HepG2 (cell line): ENCODE measurements around the gene USP7. TPM values are rescaled to one million over a fixed set of nuclear protein-coding genes. Genes with fewer than 3 reads are reported as not detected.

Experiments
- ASH2L ChIP-seq: fragments of 300-600, 200-600 bp; sonication (generic); IDR thresholded peaks from 2 replicates; pipeline ENCODE4 v1.7.0; 2017; ENCODE audit warnings: low read depth, mild to moderate bottlenecking, moderate library complexity, mixed read lengths, low read length; ENCODE audit not compliant: insufficient read length
- BCL6 ChIP-seq: IDR thresholded peaks from 2 replicates; pipeline ENCODE4 v1.6.1; 2016; ENCODE audit warnings: missing genetic modification reagents, missing compliant biosample characterization
- KMT2A ChIP-seq: sonication (generic); formaldehyde crosslinking; IDR thresholded peaks from 2 replicates; pipeline ENCODE4 v1.4.0; 2020; ENCODE audit warnings: missing genetic modification reagents
- PHF8 ChIP-seq: sonication (generic); formaldehyde crosslinking; IDR thresholded peaks from 2 replicates; pipeline ENCODE4 v1.5.0; 2020; ENCODE audit warnings: missing genetic modification reagents
- SIN3A ChIP-seq: IDR thresholded peaks from 2 replicates; pipeline ENCODE4 v1.6.1; 2011; ENCODE audit warnings: low read depth, mild to moderate bottlenecking, control low read depth, low read length, borderline replicate concordance
- TARDBP ChIP-seq: sonication (generic); formaldehyde crosslinking; IDR thresholded peaks from 2 replicates; pipeline ENCODE4 v1.8.0; 2022; ENCODE audit warnings: mild to moderate bottlenecking, missing genetic modification reagents
- TFDP1 ChIP-seq: IDR thresholded peaks from 2 replicates; pipeline ENCODE4 v1.6.1; 2016; ENCODE audit warnings: missing compliant biosample characterization, missing genetic modification reagents, borderline replicate concordance
- TGIF2 ChIP-seq: IDR thresholded peaks from 2 replicates; pipeline ENCODE4 v1.6.1; 2016; ENCODE audit warnings: control low read depth, missing compliant biosample characterization
- ZGPAT ChIP-seq: IDR thresholded peaks from 2 replicates; pipeline ENCODE4 v1.6.1; 2016; ENCODE audit warnings: mild to moderate bottlenecking
- ZMAT3 ChIP-seq: sonication (generic); formaldehyde crosslinking; conservative IDR thresholded peaks from 2 replicates; pipeline ENCODE4 v1.7.0; 2021; ENCODE audit warnings: missing genetic modification reagents
- ZNF224 ChIP-seq: sonication (generic); formaldehyde crosslinking; IDR thresholded peaks from 2 replicates; pipeline ENCODE4 v1.5.0; 2020; ENCODE audit warnings: mild to moderate bottlenecking, missing genetic modification reagents
- ZNF232 ChIP-seq: sonication (generic); formaldehyde crosslinking; IDR thresholded peaks from 2 replicates; pipeline ENCODE4 v1.4.0; 2020; ENCODE audit warnings: missing genetic modification reagents, borderline replicate concordance
- ZNF292 ChIP-seq: sonication (generic); formaldehyde crosslinking; IDR thresholded peaks from 2 replicates; pipeline ENCODE4 v1.8.1; 2022; ENCODE audit warnings: mild to moderate bottlenecking, low read depth, missing genetic modification reagents, borderline replicate concordance
- ZNF383 ChIP-seq: sonication (generic); formaldehyde crosslinking; IDR thresholded peaks from 2 replicates; pipeline ENCODE4 v1.4.0; 2020; ENCODE audit warnings: missing genetic modification reagents, mild to moderate bottlenecking, borderline replicate concordance
- ZNF431 ChIP-seq: sonication (generic); formaldehyde crosslinking; IDR thresholded peaks from 2 replicates; pipeline ENCODE4 v1.9.0; 2022; ENCODE audit warnings: missing genetic modification reagents, low read depth, mild to moderate bottlenecking, borderline replicate concordance
- ZNF589 ChIP-seq: sonication (generic); formaldehyde crosslinking; conservative IDR thresholded peaks from 2 replicates; pipeline ENCODE4 v1.8.0; 2022; ENCODE audit warnings: mild to moderate bottlenecking, moderate library complexity, missing genetic modification reagents
- ZXDC ChIP-seq: sonication (generic); formaldehyde crosslinking; IDR thresholded peaks from 2 replicates; pipeline ENCODE4 v1.5.0; 2020; ENCODE audit warnings: mild to moderate bottlenecking, missing genetic modification reagents
- polyA plus RNA-seq, 8 experiments: library from polyadenylated mRNA; depleted of rRNA in 3 of 8; stranded (reverse) in 7 of 8; unstranded in 1 of 8; fragments of >200 nt; fragmentation: Illumina TruSeq in 4 of 8; extraction: Trizol in 4 of 8; gene quantifications; 2 replicates each; pipeline versions ENCODE4 v1.2.1 to v1.2.3, GENCODE V29; 2011 to 2016; ENCODE audit warnings: low read depth in 4 of 8, missing spikeins in 1 of 8, mixed read lengths in 1 of 8; ENCODE audit not compliant: insufficient read depth in 1 of 8
- total RNA-seq, 5 experiments: library from RNA; depleted of rRNA; stranded (reverse); fragments of >200 nt; fragmentation: Illumina TruSeq; extraction: Trizol; gene quantifications; 2 replicates each; pipeline ENCODE4 v1.2.3, GENCODE V29; 2016; ENCODE audit warnings: low read depth in 1 of 5
- TF ChIP-seq, protein P1 (sequence below): sonication (generic); formaldehyde crosslinking; IDR thresholded peaks from 2 replicates; pipeline ENCODE4 v1.5.0; 2020; ENCODE audit warnings: missing genetic modification reagents
- TF ChIP-seq, protein P2 (sequence below): IDR thresholded peaks from 2 replicates; pipeline ENCODE4 v1.6.1; 2016; ENCODE audit warnings: low read depth

The USP7 gene
- total and polyA plus RNA-seq, 2 of the 13 experiments (the other 11 are each of a cell fraction or from before 2014, with no cell fraction given): 52.5 to 173 TPM

DNA sequence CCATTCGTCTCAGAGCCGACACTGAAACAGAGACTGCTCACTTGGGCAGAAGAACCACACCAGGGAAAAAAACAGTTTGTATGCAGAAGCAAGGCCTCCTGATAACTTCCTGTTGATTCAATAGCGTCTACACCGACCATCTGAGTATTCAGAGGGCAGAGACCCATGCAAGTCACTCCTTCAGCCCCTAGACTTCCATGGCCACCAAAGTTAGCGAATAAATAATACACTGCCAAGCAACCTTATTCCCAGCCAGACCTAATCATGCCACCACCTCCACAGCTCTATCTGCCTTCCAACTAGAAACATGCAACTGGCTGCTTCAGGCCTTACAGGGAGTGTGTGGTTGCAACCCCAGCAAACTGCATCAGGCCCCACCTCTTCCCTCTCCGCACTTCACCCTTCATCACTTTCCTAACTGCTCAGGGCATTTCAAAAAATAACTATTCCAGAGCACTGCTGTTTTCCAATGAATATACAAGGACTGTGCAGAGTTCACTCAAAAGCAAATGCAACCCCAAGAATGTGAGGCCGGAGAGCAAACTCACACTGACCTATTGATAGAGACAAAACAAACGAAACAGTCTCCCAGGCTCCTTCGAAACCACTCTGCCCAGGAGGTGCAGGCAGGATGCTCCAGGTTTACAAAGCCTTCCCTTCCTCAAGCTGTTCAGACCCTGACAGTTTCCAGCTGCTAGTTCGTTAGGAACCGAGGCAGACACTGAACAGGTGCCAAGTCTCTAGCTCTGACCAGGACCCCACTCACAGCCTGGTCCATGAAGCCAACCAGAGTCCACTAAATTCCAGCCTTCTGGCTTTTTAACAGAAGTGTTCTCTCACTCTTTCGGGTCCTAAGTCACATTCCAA, 3.6 kb downstream of the USP7 start (continued):
- TF ChIP-seq SIN3A (no peak), PHF8 (peak; percentile 65; the same call in 1 of the 2 replicates), ZNF589 (CRISPR knock-in tag) (no peak), ZNF431 (CRISPR knock-in tag) (peak; percentile 89; the same call in 1 of the 2 replicates), ASH2L (peak; percentile 65), ZNF224 (CRISPR knock-in tag) (0 out of 2 replicates have a peak, but pooled peaks have one; percentile 26), BCL6 (peak; percentile 93), TGIF2 (CRISPR knock-in tag) (no peak; the same call in 1 of the 2 replicates), ZGPAT (peak; percentile 59; the same call in 1 of the 2 replicates), ZXDC (CRISPR knock-in tag) (peak; percentile 79; the same call in 1 of the 2 replicates), KMT2A (peak; percentile 86), ZMAT3 (CRISPR knock-in tag) (no peak), TARDBP (peak; percentile 85), TFDP1 (CRISPR knock-in tag) (no peak), ZNF232 (CRISPR knock-in tag) (no peak), ZNF292 (CRISPR knock-in tag) (peak; percentile 86), ZNF383 (CRISPR knock-in tag) (no peak)
- TF ChIP-seq, protein P1, sequence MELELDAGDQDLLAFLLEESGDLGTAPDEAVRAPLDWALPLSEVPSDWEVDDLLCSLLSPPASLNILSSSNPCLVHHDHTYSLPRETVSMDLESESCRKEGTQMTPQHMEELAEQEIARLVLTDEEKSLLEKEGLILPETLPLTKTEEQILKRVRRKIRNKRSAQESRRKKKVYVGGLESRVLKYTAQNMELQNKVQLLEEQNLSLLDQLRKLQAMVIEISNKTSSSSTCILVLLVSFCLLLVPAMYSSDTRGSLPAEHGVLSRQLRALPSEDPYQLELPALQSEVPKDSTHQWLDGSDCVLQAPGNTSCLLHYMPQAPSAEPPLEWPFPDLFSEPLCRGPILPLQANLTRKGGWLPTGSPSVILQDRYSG (CRISPR knock-in tag): no peak
- TF ChIP-seq, protein P2, sequence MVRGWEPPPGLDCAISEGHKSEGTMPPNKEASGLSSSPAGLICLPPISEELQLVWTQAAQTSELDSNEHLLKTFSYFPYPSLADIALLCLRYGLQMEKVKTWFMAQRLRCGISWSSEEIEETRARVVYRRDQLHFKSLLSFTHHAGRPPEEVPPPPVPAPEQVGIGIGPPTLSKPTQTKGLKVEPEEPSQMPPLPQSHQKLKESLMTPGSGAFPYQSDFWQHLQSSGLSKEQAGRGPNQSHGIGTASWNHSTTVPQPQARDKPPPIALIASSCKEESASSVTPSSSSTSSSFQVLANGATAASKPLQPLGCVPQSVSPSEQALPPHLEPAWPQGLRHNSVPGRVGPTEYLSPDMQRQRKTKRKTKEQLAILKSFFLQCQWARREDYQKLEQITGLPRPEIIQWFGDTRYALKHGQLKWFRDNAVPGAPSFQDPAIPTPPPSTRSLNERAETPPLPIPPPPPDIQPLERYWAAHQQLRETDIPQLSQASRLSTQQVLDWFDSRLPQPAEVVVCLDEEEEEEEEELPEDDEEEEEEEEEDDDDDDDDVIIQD (CRISPR knock-in tag): no peak
